Stimulated activated CD8-positive, alpha-beta memory T cell treated with anti-CD3 and anti-CD28 coated beads, Interleukin-4, amount 100 ng/mL, for 48 hours (primary cell): ENCODE data around the gene SPTB.

Experiments used
- DNase-seq: peaks from one replicate; pipeline ENCODE4 v3.0.0-alpha.2; 2020

SPTB gene

GRCh38 chr14:64784006-64784405, 95.7 kb downstream of the SPTB start:
- no peak for DNase-seq

- no peak for DNase-seq
Measured at GRCh38 chr14:64782196-64782595, 97.5 kb downstream of the SPTB start.

- DNase-seq, result no peak
Measured at GRCh38 chr14:64779472-64779871, 100.2 kb downstream of the SPTB start.

DNA sequence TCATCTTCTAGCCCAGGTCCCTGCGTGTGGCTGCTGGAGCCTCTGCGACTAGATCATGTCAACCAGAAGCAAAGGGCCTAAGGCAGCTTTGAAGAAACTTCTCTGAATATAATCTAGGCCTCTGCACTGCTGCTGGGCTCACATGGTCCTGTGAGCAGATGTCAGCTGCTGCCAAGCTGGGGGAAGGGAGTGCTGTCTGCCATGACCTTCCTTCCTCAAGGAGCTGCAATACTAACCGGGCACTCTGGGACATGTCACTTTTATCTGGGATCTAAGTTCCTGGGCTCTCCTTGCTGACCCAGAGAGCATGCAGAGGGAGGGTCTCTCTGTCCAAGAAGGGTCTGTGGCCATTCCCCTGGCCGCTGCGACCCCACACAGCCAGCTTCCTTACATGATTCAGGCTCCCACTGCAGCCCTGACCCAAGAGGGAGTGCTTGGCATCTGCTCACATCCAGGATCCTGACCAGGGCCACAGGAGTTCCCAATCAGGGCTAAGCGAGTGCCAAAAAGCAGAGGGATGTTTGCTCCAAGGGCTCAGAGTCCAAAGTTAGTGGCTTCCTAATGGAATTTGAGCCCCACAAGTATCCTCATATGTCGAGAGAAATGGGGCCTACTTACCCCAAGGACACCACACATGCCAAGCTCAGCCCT, 101.5 kb downstream of the SPTB start:
- no peak for DNase-seq

DNA sequence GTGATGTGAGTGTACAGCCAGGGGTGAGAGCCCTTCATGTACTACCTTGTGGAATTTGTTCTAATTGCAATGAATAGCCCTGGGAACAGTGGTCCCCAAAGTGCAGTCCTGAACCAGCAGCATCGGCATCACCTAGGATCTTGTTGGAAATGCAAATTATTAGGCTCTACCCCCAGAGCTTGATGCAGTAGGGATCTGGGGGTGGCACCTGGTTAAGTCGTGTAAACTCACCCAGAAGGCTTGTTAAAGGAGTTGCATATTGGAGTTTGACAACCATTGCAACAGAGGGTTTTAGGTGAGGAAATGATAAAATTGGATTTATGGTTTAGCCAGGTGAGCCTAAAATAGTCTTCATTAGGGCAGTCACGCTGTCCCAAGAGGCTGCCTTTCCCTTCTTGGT, 102.2 kb downstream of the SPTB start:
- DNase-seq, result no peak

DNA sequence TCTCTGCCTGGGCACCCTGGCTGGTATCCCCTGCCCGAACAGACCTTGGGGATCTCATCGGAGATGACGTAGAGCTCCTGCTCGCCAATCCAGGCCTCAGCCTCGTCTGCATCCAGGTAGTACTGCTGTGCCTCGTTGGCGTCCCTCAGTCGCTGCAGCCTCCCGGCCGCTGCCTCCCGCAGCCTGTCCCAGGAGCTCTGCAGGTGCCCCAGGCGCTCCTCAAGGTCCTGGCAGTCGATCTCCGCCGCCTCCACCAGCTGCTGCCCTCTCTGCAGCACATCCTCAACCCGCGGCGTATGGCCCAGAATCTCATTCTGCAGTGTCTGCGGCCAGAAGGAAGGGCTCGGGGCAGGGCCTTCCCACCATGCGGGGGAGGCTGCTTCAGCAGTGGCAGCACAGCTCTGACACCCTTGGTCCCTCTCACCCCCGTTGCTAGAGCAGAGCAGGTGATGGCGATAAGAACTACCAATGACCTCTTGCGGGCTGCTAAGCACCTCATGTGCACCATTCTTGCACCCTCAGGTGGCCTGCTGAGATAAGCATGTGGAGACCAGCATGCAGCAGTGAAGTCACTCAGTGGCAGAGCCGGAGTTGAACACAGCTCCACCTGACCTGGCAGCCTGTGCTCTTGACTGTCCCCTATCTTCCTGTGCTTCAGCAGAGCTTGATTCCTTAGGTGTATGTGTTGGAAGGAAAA, 104.5 kb downstream of the SPTB start:
- DNase-seq, result no peak

DNA sequence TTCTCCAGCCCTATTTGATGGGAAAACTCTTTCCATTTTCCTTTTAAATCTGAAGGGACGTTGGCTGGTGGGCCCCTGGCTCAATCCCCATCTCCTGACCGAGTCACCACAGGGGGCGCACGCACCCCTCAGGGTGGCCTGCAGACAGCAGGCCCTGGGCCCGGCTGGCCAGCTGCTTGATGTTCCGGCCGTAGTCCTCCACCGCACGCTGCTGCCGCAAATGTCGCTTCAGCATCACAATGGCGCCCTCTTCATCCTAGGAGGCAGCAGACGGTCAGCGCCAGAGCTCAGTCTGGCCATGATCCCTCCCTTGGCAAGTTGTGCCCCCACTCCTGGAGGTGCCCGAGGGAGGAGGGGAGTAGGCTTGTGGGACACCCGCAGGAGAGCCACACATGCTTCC, 105.4 kb downstream of the SPTB start:
- DNase-seq, result no peak

GRCh38 chr14:64773577-64773976, 106.1 kb downstream of the SPTB start:
- DNase-seq, result no peak

GRCh38 chr14:64773046-64773445, 106.7 kb downstream of the SPTB start:
- no peak for DNase-seq

- DNase-seq, result no peak
Measured at GRCh38 chr14:64772397-64772950, 107.2 kb downstream of the SPTB start.

- no peak for DNase-seq
Measured at GRCh38 chr14:64771161-64771560, 108.5 kb downstream of the SPTB start.

DNA sequence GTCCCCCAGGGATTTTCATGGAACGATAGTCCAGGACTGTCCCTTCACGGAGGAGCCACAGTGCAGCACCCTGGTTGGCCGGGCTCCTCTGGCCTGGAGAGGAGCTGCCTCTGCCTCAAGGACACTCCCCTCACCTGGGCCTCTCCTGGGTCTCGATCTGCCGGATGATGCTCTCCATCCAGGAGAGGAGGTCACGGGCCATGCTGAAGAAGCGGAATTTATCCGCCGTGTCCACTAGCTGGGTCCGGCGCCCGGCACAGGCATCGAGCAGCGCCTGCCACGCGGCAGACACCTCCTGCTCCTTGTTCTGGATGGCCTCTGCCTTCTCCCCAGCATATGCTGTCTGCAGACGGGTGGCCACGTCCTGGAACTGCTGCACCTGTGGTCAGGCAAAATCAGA, 109.0 kb downstream of the SPTB start:
- no peak for DNase-seq

GRCh38 chr14:64769096-64770020, 110.3 kb downstream of the SPTB start:
- DNase-seq, result no peak

DNA sequence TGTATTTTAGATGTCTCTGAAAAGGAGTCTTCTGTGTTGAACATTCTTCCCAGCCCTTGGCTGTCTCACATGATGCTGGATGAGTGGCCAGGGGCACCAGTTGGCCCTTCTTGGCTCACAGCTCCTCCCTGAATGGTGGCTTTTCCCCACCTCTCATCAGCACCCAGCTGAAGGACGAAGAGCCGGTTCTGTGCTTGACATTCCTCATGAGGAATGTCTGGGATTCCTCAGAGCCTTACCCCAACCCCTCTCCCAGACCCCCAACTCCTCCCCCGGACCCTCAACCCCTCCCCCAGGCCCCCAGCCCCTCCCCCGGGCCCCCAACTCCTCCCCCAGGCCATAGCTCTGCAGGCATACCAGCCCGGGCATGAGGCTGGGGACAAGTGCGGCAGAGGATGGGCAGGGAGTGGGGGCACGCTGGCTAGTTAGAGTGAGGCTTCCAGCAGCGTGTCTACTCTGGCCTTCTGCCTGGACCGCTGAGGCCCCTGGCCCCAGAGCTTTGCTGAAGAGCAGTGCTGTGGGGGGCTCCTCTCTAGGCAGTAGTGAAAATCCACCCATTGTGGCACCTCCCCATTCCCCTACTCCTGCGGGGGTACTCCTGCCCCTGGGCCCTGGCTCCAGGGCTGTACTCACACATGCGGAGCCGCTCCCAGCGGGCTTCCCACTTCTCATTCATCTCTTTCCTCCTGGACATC, 111.2 kb downstream of the SPTB start:
- no peak for DNase-seq

- no peak for DNase-seq
Measured at GRCh38 chr14:64767215-64767964, 112.3 kb downstream of the SPTB start.

DNA sequence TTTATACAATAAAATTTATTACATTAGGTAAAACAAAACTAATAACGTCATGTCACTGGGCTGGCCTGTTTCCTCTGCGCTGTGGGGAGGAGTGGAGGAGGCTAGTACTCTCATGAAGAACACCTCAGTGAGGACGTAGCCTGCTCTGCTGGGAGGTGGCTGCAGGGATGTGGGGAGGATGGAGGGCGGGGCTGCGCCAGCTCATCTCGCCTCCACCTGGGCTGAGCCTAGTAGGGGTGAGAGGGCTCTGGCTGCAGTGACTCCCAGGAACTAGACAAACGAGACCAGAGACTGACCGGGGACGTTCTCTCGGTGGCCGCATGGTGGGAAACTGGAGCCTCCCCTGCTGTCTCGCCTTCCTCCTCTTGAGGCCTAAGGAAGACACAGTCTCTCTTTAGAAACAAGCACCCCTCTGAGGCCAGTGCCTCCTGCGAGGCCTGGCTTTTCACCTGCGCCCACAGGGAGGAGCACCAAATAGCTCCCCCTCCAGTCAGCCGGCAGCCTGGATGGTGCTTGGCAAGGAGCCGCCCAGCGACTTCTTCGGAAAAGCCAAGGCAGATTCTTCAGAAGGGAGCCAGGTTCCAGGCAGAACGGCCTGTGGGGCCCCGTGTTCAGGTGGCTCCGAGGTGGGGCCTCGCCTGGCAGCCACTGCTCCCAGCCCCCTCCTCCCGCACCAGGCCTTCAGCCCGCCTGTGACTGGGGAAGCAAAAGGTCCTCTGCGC, 113.1 kb downstream of the SPTB start:
- no peak for DNase-seq

DNA sequence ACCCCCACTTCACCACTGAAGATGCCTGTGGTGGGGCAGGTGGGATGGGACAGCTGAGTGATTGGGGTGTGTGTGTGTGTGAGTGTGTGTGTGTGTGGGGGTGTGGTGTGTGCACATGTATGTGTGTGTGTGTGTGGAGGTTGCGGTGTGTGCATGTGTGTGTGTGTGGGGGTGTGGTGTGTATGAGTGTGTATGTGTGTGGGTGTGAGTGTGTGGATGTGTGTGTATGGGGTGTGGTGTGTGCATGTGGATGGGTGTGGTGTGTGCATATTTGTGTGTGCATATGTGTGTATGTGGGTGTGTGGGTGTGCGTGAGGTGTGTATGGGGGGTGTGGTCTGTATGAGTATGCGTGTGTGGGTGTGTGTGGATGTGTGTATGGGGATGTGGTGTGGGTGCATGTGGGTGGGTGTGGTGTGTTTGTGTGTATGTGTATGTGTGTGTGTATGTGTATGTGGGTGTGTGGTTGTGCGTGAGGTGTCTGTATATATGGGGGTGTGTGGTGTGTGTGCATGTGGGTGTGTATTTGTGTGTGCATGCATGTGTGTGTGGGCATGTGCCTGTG, 113.9 kb downstream of the SPTB start:
- no peak for DNase-seq

- DNase-seq, result peak; percentile 76
Measured at GRCh38 chr14:64764641-64765520, 114.8 kb downstream of the SPTB start.

DNA sequence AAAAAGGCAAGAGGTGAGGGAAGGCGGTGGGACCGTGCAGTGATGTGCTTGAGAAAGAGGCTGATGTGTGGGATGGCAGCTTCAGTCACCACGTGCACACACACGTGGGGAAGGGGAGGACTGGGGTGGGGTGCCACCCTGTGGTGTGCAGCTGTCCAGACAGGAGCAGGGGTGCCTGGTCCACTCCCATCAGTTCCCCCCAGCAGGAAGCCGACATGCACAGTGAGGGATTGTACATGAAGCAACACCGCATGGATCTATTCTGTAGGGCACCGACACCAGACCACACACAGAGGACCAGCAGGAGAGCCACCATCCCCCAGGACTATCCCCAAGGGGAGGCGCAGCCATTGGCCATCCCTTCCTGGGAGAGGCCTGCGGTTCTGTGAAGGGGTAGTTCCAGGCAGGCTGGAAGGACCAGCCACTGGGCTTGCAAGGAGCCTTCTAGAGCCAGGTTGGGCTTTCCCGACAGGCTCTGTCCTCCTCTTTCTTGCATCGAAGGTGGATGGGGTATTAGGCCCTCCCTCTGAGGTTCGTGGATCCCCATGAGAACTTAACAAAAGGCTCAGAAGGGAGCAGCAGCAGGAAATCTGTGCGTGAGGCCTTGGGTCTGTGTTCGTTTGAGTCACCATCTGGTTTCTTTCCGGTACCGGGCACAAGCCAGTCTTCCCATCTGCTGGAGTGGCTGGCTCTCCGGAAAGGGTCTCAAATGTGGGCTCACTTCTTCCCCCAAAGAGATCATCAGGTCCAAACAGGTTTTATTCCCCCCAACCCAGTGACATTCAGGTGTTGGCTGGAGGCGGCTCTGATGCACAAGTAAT, 115.7 kb downstream of the SPTB start:
- DNase-seq, result no peak
